Spinal cord (tissue), 10 donors: ENCODE measurements around the gene AOC3. TPM values are rescaled to one million over a fixed set of nuclear protein-coding genes. Genes with fewer than 3 reads are reported as not detected.

ENCODE experiments used
- DNase-seq, 6 donors: peaks; one replicate each; pipeline versions ENCODE4 v3.0.0 to v3.0.0-alpha.2; 2013 to 2015; ENCODE audit warnings: low spot score in 6 of 6, low read depth in 4 of 6
- H3K27ac ChIP-seq: one replicate; pipeline ENCODE4 v1.5.1; 2013; ENCODE audit warnings: low read depth, low read length, control low read depth
- H3K27me3 ChIP-seq: one replicate; pipeline ENCODE4 v1.6.1; 2013; ENCODE audit warnings: low read length; ENCODE audit not compliant: control insufficient read depth, insufficient read depth
- H3K36me3 ChIP-seq: one replicate; pipeline ENCODE4 v1.6.1; 2013; ENCODE audit warnings: low read length; ENCODE audit not compliant: control insufficient read depth, insufficient read depth
- H3K4me1 ChIP-seq: one replicate; pipeline ENCODE4 v1.6.1; 2013; ENCODE audit warnings: low read length; ENCODE audit not compliant: control insufficient read depth, insufficient read depth
- H3K4me3 ChIP-seq: one replicate; pipeline ENCODE4 v1.5.1; 2013; ENCODE audit warnings: low read depth, low read length, control low read depth
- H3K9me3 ChIP-seq: one replicate; pipeline ENCODE4 v1.6.1; 2013; ENCODE audit warnings: low read length; ENCODE audit not compliant: control insufficient read depth, insufficient read depth
- WGBS: methylation state at CpG from one replicate; pipeline ENCODE4 v1.1.5; 2013; ENCODE audit warnings: missing lambda C conversion rate; ENCODE audit not compliant: insufficient coverage; 5-methylcytosine and 5-hydroxymethylcytosine counted together
- polyA plus RNA-seq, 2 donors: library from polyadenylated mRNA; unstranded; fragments of 120-200 nt; gene quantifications; one replicate each; pipeline ENCODE4 v1.2.1, GENCODE V29; 2013; ENCODE audit not compliant: insufficient read length in 2 of 2
- total RNA-seq, 2 donors: library from RNA; depleted of rRNA in 1 of 2; stranded (reverse); fragments of 120-200 nt in 1 of 2; fragments of >200 nt in 1 of 2; gene quantifications; one replicate each; pipeline versions ENCODE4 v1.2.3 to v1.2.4, GENCODE V29; 2013 to 2014
- donor health status: healthy.

AOC3 gene
- total and polyA plus RNA-seq, 4 donors: 2.7 to 6.2 (median 2.9) TPM

GRCh38 chr17:42821176-42821575, 29.8 kb upstream of the AOC3 start:
- peaks cover 20% of the 10 kb centered on the region for H3K4me1 ChIP-seq
- peaks cover 36% of the 10 kb centered on the region for H3K36me3 ChIP-seq
- no peak overlapping the region for H3K4me3 ChIP-seq
- no peaks in the 10 kb centered on the region for H3K27me3 ChIP-seq
- no peak for DNase-seq
- no peak overlapping the region for H3K27ac ChIP-seq
- WGBS: 83% methylated on average over 1 of the region's 7 CpGs
- no peaks in the 10 kb centered on the region for H3K9me3 ChIP-seq

- DNase-seq: no peak
- Histone ChIP-seq H3K4me1 (peaks cover 18% of the 10 kb centered on the region), H3K4me3 (no peak overlapping the region), H3K27me3 (no peaks in the 10 kb centered on the region), H3K36me3 (no peaks in the 10 kb centered on the region), H3K27ac (no peak overlapping the region), H3K9me3 (no peaks in the 10 kb centered on the region)
- no CpG with 5 or more reads among the region's 1 CpG for WGBS
These were observed 23.5 kb upstream of the AOC3 start for GRCh38 chr17:42827472-42827871.

DNA sequence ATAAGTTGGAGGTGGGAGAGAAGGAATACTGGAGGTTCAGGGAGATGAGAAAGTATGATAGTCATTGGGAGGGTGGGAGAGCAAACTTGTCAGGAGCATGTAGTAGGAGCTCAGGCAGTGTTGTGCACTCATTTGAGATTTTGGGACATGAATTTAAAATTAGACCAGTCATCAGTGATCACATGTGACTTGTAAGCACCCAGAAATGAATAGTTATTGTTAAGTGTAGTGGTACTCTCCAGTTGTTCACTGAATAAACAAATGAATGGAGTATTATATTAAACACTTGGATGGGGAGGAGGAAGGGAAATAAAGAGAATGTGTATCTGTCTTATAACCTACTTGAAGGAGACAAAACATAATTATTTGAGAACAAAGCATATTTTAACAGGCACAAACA, 20.0 kb upstream of the AOC3 start:
- no peak overlapping the region for H3K4me3 ChIP-seq
- no peaks in the 10 kb centered on the region for H3K27me3 ChIP-seq
- H3K36me3 ChIP-seq: peaks cover 13% of the 10 kb centered on the region
- no peaks in the 10 kb centered on the region for H3K9me3 ChIP-seq
- DNase-seq: no peak
- H3K27ac ChIP-seq: no peak overlapping the region
- peaks cover 10% of the 10 kb centered on the region for H3K4me1 ChIP-seq

DNA sequence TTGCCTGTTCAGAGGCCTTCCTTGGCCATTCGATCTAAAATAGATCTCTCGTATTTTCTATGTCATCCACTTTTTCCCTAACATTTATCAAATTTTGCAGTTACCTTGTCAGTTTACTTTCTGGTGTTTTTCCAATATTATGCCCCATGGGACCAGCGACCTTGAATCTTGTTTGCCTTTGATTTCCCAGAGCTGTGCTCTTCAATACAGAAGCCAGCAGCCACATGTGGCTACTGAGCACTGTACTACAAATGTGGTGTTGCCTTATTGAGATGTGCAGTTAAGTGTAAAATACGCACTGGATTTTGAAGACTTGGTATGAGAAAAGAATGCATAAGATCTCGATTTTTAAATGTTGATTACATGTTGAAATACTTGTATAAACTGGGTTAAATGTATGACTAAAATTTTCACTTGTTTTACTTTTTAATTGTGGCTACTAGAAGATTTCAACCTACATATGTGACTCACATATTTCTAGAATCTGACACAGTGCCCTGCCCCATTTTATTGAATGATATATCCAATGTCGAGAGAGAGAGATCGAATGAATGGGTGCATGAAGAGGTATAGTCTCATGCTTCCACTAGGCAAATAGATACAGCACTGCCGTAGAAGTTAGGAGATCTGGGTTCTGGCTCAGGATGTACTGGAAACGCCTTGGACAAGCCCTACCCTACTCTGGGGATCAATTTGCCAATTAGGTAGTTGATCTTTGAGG, 18.6 kb upstream of the AOC3 start:
- H3K9me3 ChIP-seq: no peaks in the 10 kb centered on the region
- H3K4me1 ChIP-seq: peaks cover 10% of the 10 kb centered on the region
- peak overlapping the region; percentile 83 for H3K27ac ChIP-seq
- H3K4me3 ChIP-seq: peak overlapping the region; percentile 97
- no peak for DNase-seq
- WGBS: 42% methylated on average over 7 of the region's 9 CpGs
- peaks cover 27% of the 10 kb centered on the region for H3K36me3 ChIP-seq
- H3K27me3 ChIP-seq: no peaks in the 10 kb centered on the region

DNA sequence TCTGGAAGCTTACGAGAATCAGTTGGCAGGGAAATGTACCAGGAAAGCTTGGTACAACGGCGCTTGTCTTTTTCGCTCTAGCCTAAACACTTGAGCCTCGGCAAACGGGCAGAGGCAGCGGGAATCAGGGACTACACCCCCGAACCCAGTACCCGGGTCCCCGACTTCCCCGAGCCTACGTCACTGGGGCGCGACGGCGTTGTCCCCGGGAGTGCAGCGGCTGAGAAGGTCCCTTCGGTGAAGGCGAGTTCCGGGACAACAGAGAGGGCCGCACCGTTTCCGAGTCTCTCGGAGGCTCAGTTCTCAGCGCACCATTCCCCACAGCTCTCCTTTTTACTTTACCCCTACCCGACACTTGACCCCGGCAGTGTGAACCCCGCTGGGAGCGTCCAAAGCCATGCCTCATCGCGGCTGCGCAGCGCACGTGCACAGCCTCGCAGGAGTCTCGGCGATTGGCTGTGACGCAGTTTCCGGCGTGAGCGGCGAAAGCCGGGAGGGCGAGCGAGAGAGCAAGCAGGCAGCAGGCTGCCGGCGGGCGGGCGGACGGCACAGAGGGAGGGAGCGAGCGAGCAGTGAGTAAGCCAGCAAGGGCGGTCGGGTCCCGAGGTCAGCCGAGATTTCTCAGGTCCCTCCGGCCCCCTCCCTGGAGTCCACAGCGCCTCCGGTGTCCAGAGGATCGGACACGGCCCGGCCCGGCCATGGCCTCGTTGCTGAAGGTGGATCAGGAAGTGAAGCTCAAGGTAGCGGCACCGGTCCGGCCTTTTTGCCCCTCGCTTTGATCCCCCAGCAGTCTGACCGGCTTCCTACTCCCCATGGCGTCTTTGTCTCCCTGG, 17.8 kb upstream of the AOC3 start, which contains the start of gene PSME3:
Gene PSME3, plus strand, starts transcription at position 464 of the 833 bp plus-strand sequence. Its CDS starts 235 bp downstream, at position 699.
- H3K4me3 ChIP-seq: peak within 1 kb of the TSS; percentile 97
- DNase-seq: peak; percentile 80 to 97 (median 91)
- WGBS: under 1% methylated on average over 66 of the region's 71 CpGs
- no peaks in the 10 kb centered on the region for H3K9me3 ChIP-seq
- H3K36me3 ChIP-seq: peaks cover 34% of the 10 kb centered on the region
- H3K27me3 ChIP-seq: no peaks in the 10 kb centered on the region
- H3K27ac ChIP-seq: peak within 1 kb of the TSS; percentile 83
- H3K4me1 ChIP-seq: peaks cover 10% of the 10 kb centered on the region

- no peak for DNase-seq
- whole genome bisulfite sequencing: 4% methylated on average over 7 of the region's 18 CpGs
- peak overlapping the region; percentile 83 for H3K27ac ChIP-seq
- no peaks in the 10 kb centered on the region for H3K9me3 ChIP-seq
- peaks cover 10% of the 10 kb centered on the region for H3K4me1 ChIP-seq
- peak overlapping the region; percentile 97 for H3K4me3 ChIP-seq
- H3K36me3 ChIP-seq: peaks cover 42% of the 10 kb centered on the region
- no peaks in the 10 kb centered on the region for H3K27me3 ChIP-seq
These were observed 17.1 kb upstream of the AOC3 start for GRCh38 chr17:42833767-42834422.

DNA sequence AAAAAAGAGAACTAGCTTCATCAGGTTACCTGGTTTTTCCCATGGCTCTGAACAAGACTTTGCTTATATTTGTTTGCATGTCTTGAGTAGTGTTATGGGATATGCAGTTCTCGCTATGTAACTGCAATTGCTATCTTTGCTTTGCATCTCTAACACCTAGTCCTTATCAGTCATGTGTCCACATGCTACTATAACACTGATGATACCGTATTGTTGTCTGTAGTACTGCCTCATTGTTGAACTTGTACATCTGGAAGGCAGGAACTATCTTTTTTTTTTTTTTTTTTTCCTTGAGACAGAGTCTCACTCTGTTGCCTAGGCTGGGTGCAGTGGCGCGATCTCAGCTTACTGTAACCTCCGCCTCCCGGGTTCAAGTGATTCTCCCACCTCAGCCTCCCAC, 15.3 kb upstream of the AOC3 start:
- Histone ChIP-seq H3K4me1 (peaks cover 10% of the 10 kb centered on the region), H3K27me3 (no peaks in the 10 kb centered on the region), H3K9me3 (no peaks in the 10 kb centered on the region), H3K36me3 (peaks cover 60% of the 10 kb centered on the region), H3K4me3 (no peak overlapping the region), H3K27ac (no peak overlapping the region)
- no peak for DNase-seq
- no CpG with 5 or more reads among the region's 6 CpGs for WGBS

DNA sequence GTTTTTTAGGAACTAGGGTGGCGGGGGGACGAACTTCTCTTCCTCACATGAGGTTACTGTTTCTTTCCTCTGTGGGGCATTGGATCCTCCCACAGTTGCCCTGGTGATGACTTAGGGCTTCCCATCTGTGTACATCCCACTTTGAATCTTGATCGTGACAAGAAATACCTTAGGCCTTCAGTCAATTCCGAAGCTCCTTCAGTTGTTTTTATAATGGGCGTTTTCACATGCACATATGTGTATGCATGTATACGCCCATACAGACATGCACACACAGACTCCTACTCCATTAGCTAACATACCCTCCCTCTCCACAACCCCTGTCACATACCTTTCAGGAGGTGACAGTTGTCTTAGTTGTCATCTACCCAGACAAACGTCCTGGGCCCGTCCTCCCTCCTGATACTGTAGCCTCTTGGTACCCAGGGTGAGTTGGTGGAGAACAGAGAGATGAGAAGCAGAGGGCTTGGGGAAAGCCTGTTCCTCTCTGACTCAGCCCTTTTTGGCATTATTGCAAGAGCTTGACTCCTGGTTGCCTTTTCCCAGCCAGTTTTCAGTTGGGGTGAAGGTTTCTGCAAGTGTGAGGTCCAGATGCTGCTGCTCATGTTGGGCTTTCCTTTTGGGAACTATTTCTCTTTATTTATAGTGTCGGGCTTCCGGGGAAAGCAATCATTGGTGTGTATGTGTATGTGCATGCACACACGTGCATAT, 8.9 kb upstream of the AOC3 start:
- 87% methylated on average over 6 of the region's 11 CpGs for WGBS
- Histone ChIP-seq H3K36me3 (peaks cover 81% of the 10 kb centered on the region), H3K4me3 (no peak overlapping the region), H3K27ac (no peak overlapping the region), H3K9me3 (no peaks in the 10 kb centered on the region), H3K27me3 (no peaks in the 10 kb centered on the region), H3K4me1 (no peaks in the 10 kb centered on the region)
- no peak for DNase-seq

- no CpG with 5 or more reads among the region's 6 CpGs for WGBS
- Histone ChIP-seq H3K27ac (no peak overlapping the region), H3K4me1 (no peaks in the 10 kb centered on the region), H3K4me3 (no peak overlapping the region), H3K36me3 (peaks cover 67% of the 10 kb centered on the region), H3K27me3 (no peaks in the 10 kb centered on the region), H3K9me3 (no peaks in the 10 kb centered on the region)
- DNase-seq: peak; percentile 29 to 89 (median 49)
These were observed 7.6 kb upstream of the AOC3 start for GRCh38 chr17:42843358-42843934.
